IMR-90 (cell line): ENCODE measurements around the gene POMT1.

ENCODE experiments used
- CEBPB ChIP-seq: IDR thresholded peaks from 2 replicates; pipeline ENCODE4 v1.6.1; 2012; ENCODE audit warnings: low read depth, low read length, improper control_type of control experiment
- CHD1 ChIP-seq: IDR thresholded peaks from 2 replicates; pipeline ENCODE4 v1.6.1; 2012; ENCODE audit warnings: low read depth, low read length, improper control_type of control experiment
- FOS ChIP-seq: fragments of 150-350 bp; IDR thresholded peaks from 2 replicates; pipeline ENCODE4 v1.6.1; 2016; ENCODE audit warnings: low read depth, low read length
- MAZ ChIP-seq: IDR thresholded peaks from 2 replicates; pipeline ENCODE4 v1.6.1; 2012; ENCODE audit warnings: low read depth, mild to moderate bottlenecking, low read length, improper control_type of control experiment, moderate library complexity, borderline replicate concordance
- POLR2A ChIP-seq: IDR thresholded peaks from 2 replicates; pipeline ENCODE4 v1.6.1; 2012; ENCODE audit warnings: mild to moderate bottlenecking, low read depth, low read length
- RCOR1 ChIP-seq: IDR thresholded peaks from 2 replicates; pipeline ENCODE4 v1.6.1; 2012; ENCODE audit warnings: mild to moderate bottlenecking, low read length, improper control_type of control experiment; ENCODE audit not compliant: insufficient replicate concordance
- RFX5 ChIP-seq: IDR thresholded peaks from 2 replicates; pipeline ENCODE4 v1.8.0; 2012; ENCODE audit warnings: low read depth, mild to moderate bottlenecking, low read length, moderate library complexity
- TF ChIP-seq, protein P1 (sequence below): conservative IDR thresholded peaks from 2 replicates; pipeline ENCODE4 v1.5.1; 2012; ENCODE audit warnings: mild to moderate bottlenecking, low read depth, low read length, improper control_type of control experiment
- TF ChIP-seq, protein P2 (sequence below): fragments of 150-350 bp; IDR thresholded peaks from 2 replicates; pipeline ENCODE4 v1.6.1; 2017; ENCODE audit warnings: mild to moderate bottlenecking, antibody characterized with exemption, low read length, low read depth

DNA sequence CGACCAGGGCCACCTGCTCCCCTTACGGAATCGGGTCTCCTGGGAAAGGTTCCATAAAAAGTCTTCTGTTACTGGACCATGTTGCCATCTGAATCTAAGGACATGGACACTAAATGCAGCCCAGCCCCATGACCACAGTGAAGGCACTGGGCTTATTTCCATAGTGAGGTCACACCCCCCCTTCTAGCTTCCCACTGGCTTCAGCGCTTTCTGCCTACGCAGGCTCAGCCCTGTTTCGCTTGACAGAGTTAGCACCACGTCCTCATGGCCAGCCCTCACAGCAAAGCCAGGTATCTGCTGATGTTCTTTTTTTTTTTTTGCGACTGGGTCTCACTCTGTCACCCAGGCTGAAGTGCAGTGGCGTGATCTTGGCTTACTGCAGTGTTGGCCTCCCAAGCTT is 14.2 kb downstream of the POMT1 start:
- TF ChIP-seq POLR2A (no peak), RFX5 (no peak), CHD1 (no peak), FOS (no peak), MAZ (no peak), CEBPB (no peak), RCOR1 (no peak)
- TF ChIP-seq, protein P1, sequence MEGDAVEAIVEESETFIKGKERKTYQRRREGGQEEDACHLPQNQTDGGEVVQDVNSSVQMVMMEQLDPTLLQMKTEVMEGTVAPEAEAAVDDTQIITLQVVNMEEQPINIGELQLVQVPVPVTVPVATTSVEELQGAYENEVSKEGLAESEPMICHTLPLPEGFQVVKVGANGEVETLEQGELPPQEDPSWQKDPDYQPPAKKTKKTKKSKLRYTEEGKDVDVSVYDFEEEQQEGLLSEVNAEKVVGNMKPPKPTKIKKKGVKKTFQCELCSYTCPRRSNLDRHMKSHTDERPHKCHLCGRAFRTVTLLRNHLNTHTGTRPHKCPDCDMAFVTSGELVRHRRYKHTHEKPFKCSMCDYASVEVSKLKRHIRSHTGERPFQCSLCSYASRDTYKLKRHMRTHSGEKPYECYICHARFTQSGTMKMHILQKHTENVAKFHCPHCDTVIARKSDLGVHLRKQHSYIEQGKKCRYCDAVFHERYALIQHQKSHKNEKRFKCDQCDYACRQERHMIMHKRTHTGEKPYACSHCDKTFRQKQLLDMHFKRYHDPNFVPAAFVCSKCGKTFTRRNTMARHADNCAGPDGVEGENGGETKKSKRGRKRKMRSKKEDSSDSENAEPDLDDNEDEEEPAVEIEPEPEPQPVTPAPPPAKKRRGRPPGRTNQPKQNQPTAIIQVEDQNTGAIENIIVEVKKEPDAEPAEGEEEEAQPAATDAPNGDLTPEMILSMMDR: no peak
- TF ChIP-seq, protein P2, sequence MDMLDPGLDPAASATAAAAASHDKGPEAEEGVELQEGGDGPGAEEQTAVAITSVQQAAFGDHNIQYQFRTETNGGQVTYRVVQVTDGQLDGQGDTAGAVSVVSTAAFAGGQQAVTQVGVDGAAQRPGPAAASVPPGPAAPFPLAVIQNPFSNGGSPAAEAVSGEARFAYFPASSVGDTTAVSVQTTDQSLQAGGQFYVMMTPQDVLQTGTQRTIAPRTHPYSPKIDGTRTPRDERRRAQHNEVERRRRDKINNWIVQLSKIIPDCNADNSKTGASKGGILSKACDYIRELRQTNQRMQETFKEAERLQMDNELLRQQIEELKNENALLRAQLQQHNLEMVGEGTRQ: no peak
